ENCODE results near the gene CTTN. TPM values are rescaled to one million over a fixed set of nuclear protein-coding genes. Genes with fewer than 3 reads are reported as not detected.
A peak's percentile ranks its signal among the peaks of the same experiment; 100 is the strongest.

The CTTN gene
- total and polyA plus RNA-seq, 8 donors, result 68.7 to 130 (median 87.6) TPM

- no peak for FAIRE-seq
- H3K27me3 ChIP-seq, result no peaks in the 10 kb centered on the region
- H3K27ac ChIP-seq, result no peak overlapping the region
- intact Hi-C loops (cut with DNase I), result loop anchor here in 2 of 3 donors (5.0 to 10.0 kb wide), 2 partner anchors 290 to 298 kb away; no protein-coding TSS in a partner anchor
- TF ChIP-seq CTCF (IDR thresholded peaks at IDR 0.05), result no peak
- 53 to 54% methylated on average over 20 of the region's 20 CpGs for WGBS, 2 donors
- no peak for ATAC-seq
- no peaks in the 10 kb centered on the region for H3K4me1 ChIP-seq
- no peak overlapping the region for H3K4me3 ChIP-seq
- DNase-seq, result no peak
- H3K36me3 ChIP-seq, result no peaks in the 10 kb centered on the region
- H3K9me3 ChIP-seq, result no peaks in the 10 kb centered on the region
These were observed 66.4 kb downstream of the CTTN start for GRCh38 chr11:70464509-70465361.

GRCh38 chr11:70466154-70466553, 67.8 kb downstream of the CTTN start:
- H3K27me3 ChIP-seq, result no peaks in the 10 kb centered on the region
- no peak overlapping the region for H3K4me3 ChIP-seq
- ATAC-seq, result peak in 1 of 4 donors; percentile 12
- no peaks in the 10 kb centered on the region for H3K36me3 ChIP-seq
- intact Hi-C loops (cut with DNase I), result loop anchor here in 1 of 3 donors (10.0 kb wide), 1 partner anchor 289 kb away; no protein-coding TSS in a partner anchor
- TF ChIP-seq CTCF (IDR thresholded peaks at IDR 0.05), result no peak
- no peak overlapping the region for H3K27ac ChIP-seq
- H3K4me1 ChIP-seq, result peaks cover 0 to 3% (median 0%) of the 10 kb centered on the region in 3 donors
- H3K9me3 ChIP-seq, result no peaks in the 10 kb centered on the region
- WGBS, 2 donors, result 48 to 57% methylated on average over 10 of the region's 10 CpGs
- FAIRE-seq, result no peak
- no peak for DNase-seq

- 71 to 81% methylated on average over 8 of the region's 8 CpGs for WGBS, 2 donors
- no peak overlapping the region for H3K27ac ChIP-seq
- TF ChIP-seq CTCF (IDR thresholded peaks at IDR 0.05), result no peak
- ATAC-seq, result peak in 1 of 4 donors; percentile 6
- no peaks in the 10 kb centered on the region for H3K27me3 ChIP-seq
- H3K4me1 ChIP-seq, result peaks cover 0 to 3% (median 0%) of the 10 kb centered on the region in 3 donors
- DNase-seq, result no peak
- H3K9me3 ChIP-seq, result no peaks in the 10 kb centered on the region
- H3K4me3 ChIP-seq, result no peak overlapping the region
- intact Hi-C loops (cut with DNase I), result loop anchor here in 1 of 3 donors (10.0 kb wide), 1 partner anchor 288 kb away; no protein-coding TSS in a partner anchor
- no peak for FAIRE-seq
- no peaks in the 10 kb centered on the region for H3K36me3 ChIP-seq
These were observed 68.3 kb downstream of the CTTN start for GRCh38 chr11:70466596-70466995.

- no peaks in the 10 kb centered on the region for H3K36me3 ChIP-seq
- TF ChIP-seq CTCF (IDR thresholded peaks at IDR 0.05), result peak; percentile 37 to 79 (median 67)
- DNase-seq (peak in 5 of 6 donors; percentile 26 to 88 (median 57)), ATAC-seq (peak; percentile 68 to 83 (median 80)), FAIRE-seq (peak; percentile 72)
- WGBS, 2 donors, result 28 to 30% methylated on average over 20 of the region's 20 CpGs
- H3K4me1 ChIP-seq, result peaks cover 0 to 3% (median 0%) of the 10 kb centered on the region in 3 donors
- no peak overlapping the region for H3K27ac ChIP-seq
- H3K27me3 ChIP-seq, result no peaks in the 10 kb centered on the region
- no peaks in the 10 kb centered on the region for H3K9me3 ChIP-seq
- no peak overlapping the region for H3K4me3 ChIP-seq
- intact Hi-C loops (cut with DNase I), result loop anchor here in 1 of 3 donors (10.0 kb wide), 1 partner anchor 287 kb away; no protein-coding TSS in a partner anchor
These were observed 69.1 kb downstream of the CTTN start for GRCh38 chr11:70467201-70468085.
